IMR-90 (cell line): ENCODE data around the gene AFF2. TPM values are rescaled to one million over a fixed set of nuclear protein-coding genes. Genes with fewer than 3 reads are reported as not detected.

ENCODE experiments used
- ATAC-seq: fragments of 200-7000 bp; cut with Tn5 transposase; 2 replicates; pipeline ENCODE4 v1.9.1; 2020; ENCODE audit warnings: low read depth, mild to moderate bottlenecking, moderate library complexity
- BruUV-seq: library from RNA; stranded (reverse); fragments of 400-500 nt; replicated peaks from 2 replicates; lab custom pipeline; 2021; lab: Mats Ljungman, UMichigan
- CTCF ChIA-PET: fragments of 300-600 bp; formaldehyde crosslinking; extraction: SDS; loops from one replicate; lab custom pipeline; 2021; ENCODE audit warnings: antibody characterized with exemption; lab: Yijun Ruan, JAX
- POLR2A ChIA-PET: fragments of 300-600 bp; sonication (Branson Sonifier 250); formaldehyde crosslinking; loops from one replicate; lab custom pipeline; 2022; ENCODE audit warnings: antibody characterized with exemption; ENCODE audit not compliant: unreplicated experiment; lab: Charles Lee
- DNase-seq: peaks from one replicate; pipeline ENCODE4 v3.0.0; 2013
- H2AFZ ChIP-seq: replicated peaks from 2 replicates; pipeline ENCODE3; 2013; ENCODE audit warnings: low read length, mild to moderate bottlenecking; ENCODE audit not compliant: poor library complexity
- H2AK5ac ChIP-seq: 2 replicates; pipeline ENCODE4 v1.6.1; 2013; ENCODE audit warnings: low read depth, low read length, inconsistent platforms
- H2AK9ac ChIP-seq: replicated peaks from 2 replicates; pipeline ENCODE3; 2013; ENCODE audit warnings: mild to moderate bottlenecking, low read depth, low read length, moderate library complexity; ENCODE audit not compliant: poor library complexity
- H2BK120ac ChIP-seq: 2 replicates; pipeline ENCODE4 v1.6.1; 2013; ENCODE audit warnings: low read depth, low read length, inconsistent platforms
- H2BK15ac ChIP-seq: 3 replicates; pipeline ENCODE4 v1.6.1; 2013; ENCODE audit warnings: low read depth, low read length, inconsistent platforms
- H2BK20ac ChIP-seq: 2 replicates; pipeline ENCODE4 v1.6.1; 2013; ENCODE audit warnings: low read depth, mild to moderate bottlenecking, inconsistent platforms, low read length, moderate library complexity
- H2BK5ac ChIP-seq: 2 replicates; pipeline ENCODE4 v1.6.1; 2013; ENCODE audit warnings: mild to moderate bottlenecking, low read depth, low read length, inconsistent platforms; ENCODE audit not compliant: poor library complexity, severe bottlenecking
- H3K14ac ChIP-seq: replicated peaks from 2 replicates; pipeline ENCODE4 v1.6.1; 2013; ENCODE audit warnings: low read depth, low read length, inconsistent platforms
- H3K18ac ChIP-seq: 2 replicates; pipeline ENCODE4 v1.6.1; 2013; ENCODE audit warnings: low read depth, low read length, control low read depth
- H3K23ac ChIP-seq: 2 replicates; pipeline ENCODE4 v1.6.1; 2013; ENCODE audit warnings: low read depth, low read length, inconsistent platforms
- H3K27ac ChIP-seq: 2 replicates; pipeline ENCODE4 v1.5.1; 2013; ENCODE audit warnings: mild to moderate bottlenecking, control low read depth, low read length; ENCODE audit not compliant: insufficient read depth
- H3K27me3 ChIP-seq: 2 replicates; pipeline ENCODE4 v1.6.1; 2013; ENCODE audit warnings: low read length; ENCODE audit not compliant: control insufficient read depth, insufficient read depth
- H3K36me3 ChIP-seq: 2 replicates; pipeline ENCODE4 v1.6.1; 2013; ENCODE audit warnings: low read length, mixed read lengths; ENCODE audit not compliant: control insufficient read depth, insufficient read depth
- H3K4ac ChIP-seq: 2 replicates; pipeline ENCODE4 v1.6.1; 2013; ENCODE audit warnings: low read depth, low read length, inconsistent platforms
- H3K4me1 ChIP-seq: 2 replicates; pipeline ENCODE4 v1.6.1; 2013; ENCODE audit warnings: low read length, mixed read lengths; ENCODE audit not compliant: control insufficient read depth, insufficient read depth
- H3K4me2 ChIP-seq: 2 replicates; pipeline ENCODE4 v1.6.1; 2013; ENCODE audit warnings: low read depth, mild to moderate bottlenecking, control low read depth, low read length, moderate library complexity
- H3K4me3 ChIP-seq: 2 replicates; pipeline ENCODE4 v1.5.1; 2013; ENCODE audit warnings: low read depth, mild to moderate bottlenecking, control low read depth, low read length, moderate library complexity; ENCODE audit not compliant: insufficient read depth
- H3K56ac ChIP-seq: 2 replicates; pipeline ENCODE4 v1.6.1; 2013; ENCODE audit warnings: low read length, inconsistent platforms; ENCODE audit not compliant: insufficient read depth; ENCODE audit errors: extremely low read depth
- H3K79me1 ChIP-seq, 2 experiments: 2 replicates each; pipeline ENCODE4 v1.6.1; 2013; ENCODE audit warnings: low read length in 2 of 2, inconsistent platforms in 1 of 2, low read depth in 1 of 2
- H3K9ac ChIP-seq: 2 replicates; pipeline ENCODE4 v1.6.1; 2013; ENCODE audit warnings: low read depth, low read length, control low read depth
- H3K9me1 ChIP-seq: 2 replicates; pipeline ENCODE4 v1.6.1; 2013; ENCODE audit warnings: low read length, inconsistent platforms; ENCODE audit not compliant: insufficient read depth
- H3K9me3 ChIP-seq: 2 replicates; pipeline ENCODE4 v1.6.1; 2013; ENCODE audit warnings: low read length; ENCODE audit not compliant: control insufficient read depth, insufficient read depth
- H4K20me1 ChIP-seq: 2 replicates; pipeline ENCODE4 v1.6.1; 2013; ENCODE audit warnings: low read length, inconsistent platforms; ENCODE audit not compliant: insufficient read depth
- H4K5ac ChIP-seq: 2 replicates; pipeline ENCODE4 v1.6.1; 2013; ENCODE audit warnings: mild to moderate bottlenecking, low read depth, low read length, control low read depth
- H4K8ac ChIP-seq, 2 experiments: 2 replicates each; pipeline ENCODE4 v1.6.1; 2013; ENCODE audit warnings: low read depth in 2 of 2, low read length in 2 of 2, control low read depth in 1 of 2, inconsistent platforms in 1 of 2
- H4K91ac ChIP-seq: 2 replicates; pipeline ENCODE4 v1.6.1; 2013; ENCODE audit warnings: low read depth, low read length, inconsistent platforms; ENCODE audit not compliant: insufficient read depth
- CHD1 ChIP-seq: IDR thresholded peaks from 2 replicates; pipeline ENCODE4 v1.6.1; 2012; ENCODE audit warnings: low read depth, low read length, improper control_type of control experiment
- WGBS, 2 experiments: methylation state at CpG; one replicate each; pipeline versions ENCODE4 v1.1.5 to v1.1.7; 2013; ENCODE audit warnings: missing lambda C conversion rate in 2 of 2; ENCODE audit not compliant: insufficient read length in 1 of 2; ENCODE audit errors: extremely low coverage in 2 of 2; 5-methylcytosine and 5-hydroxymethylcytosine counted together
- dilution Hi-C: fragments of 300-500 bp; cut with HindIII; formaldehyde crosslinking; loops from one replicate; pipeline ENCODE4 v1.14.3; 2018; ENCODE audit warnings: low sequenced_read_pairs; ENCODE audit not compliant: unreplicated experiment
- in situ Hi-C: fragments of 300-500 bp; cut with MboI; formaldehyde crosslinking; loops from 3 replicates; pipeline ENCODE4 v1.14.3; 2019; ENCODE audit warnings: low sequenced_read_pairs, inconsistent platforms, mixed read lengths
- intact Hi-C: fragments of 100-400 bp; cut with micrococcal nuclease; formaldehyde crosslinking; loops from 2 replicates; pipeline ENCODE4 v1.10.0; 2022
- polyA plus RNA-seq, 3 experiments: library from polyadenylated mRNA; depleted of rRNA; stranded (reverse); fragments of >200 nt; gene quantifications; 2 replicates each; pipeline ENCODE4 v1.2.3, GENCODE V29; 2012; ENCODE audit warnings: low replicate concordance in 1 of 3
- total RNA-seq: library from RNA; depleted of rRNA; stranded (reverse); fragments of >200 nt; gene quantifications from 2 replicates; pipeline ENCODE4 v1.2.3, GENCODE V29; 2012
- TF ChIP-seq, protein P1 (sequence below): conservative IDR thresholded peaks from 2 replicates; pipeline ENCODE4 v1.5.1; 2012; ENCODE audit warnings: mild to moderate bottlenecking, low read depth, low read length, improper control_type of control experiment

AFF2 gene
- total and polyA plus RNA-seq, 2 of the 4 experiments (the other 2 are of a cell fraction): 0.15 to 0.72 TPM

DNA sequence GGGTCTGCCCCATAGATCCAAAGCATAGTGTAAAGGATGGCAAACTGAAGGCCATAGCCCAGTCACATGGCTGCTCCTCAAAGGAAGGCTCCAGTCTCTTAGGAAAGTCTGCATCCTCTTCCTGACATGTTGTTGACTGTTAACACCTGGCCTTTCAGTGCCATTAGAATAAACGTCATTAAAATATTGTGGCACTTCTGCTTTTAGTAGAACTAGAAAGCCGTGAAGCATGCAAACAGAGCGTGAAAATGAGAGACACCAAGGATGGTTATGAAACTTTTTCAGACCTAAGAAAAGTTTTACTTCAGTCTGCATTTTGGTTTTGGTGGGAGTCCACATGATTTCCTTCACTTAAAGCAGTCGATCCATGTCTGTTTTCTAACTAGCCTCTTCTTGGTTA is 41.1 kb upstream of the AFF2 start:
- no peak overlapping the region for H3K4me3 ChIP-seq
- no peak overlapping the region for H3K9ac ChIP-seq
- in situ Hi-C loops: no loop called here
- no peak overlapping the region for H2BK15ac ChIP-seq
- H4K91ac ChIP-seq: no peak overlapping the region
- no peak overlapping the region for H2AFZ ChIP-seq
- H3K9me3 ChIP-seq: peaks cover 4% of the 10 kb centered on the region; the same call in 1 of the 2 replicates
- no peak overlapping the region for H3K56ac ChIP-seq
- no peaks in the 10 kb centered on the region for H3K79me1 ChIP-seq
- DNase-seq (no peak), ATAC-seq (no peak)
- no CpG with 5 or more reads among the region's 4 CpGs for WGBS, 2 experiments
- H3K4ac ChIP-seq: no peak overlapping the region
- intact Hi-C loops: no loop called here
- H4K8ac ChIP-seq: no peak overlapping the region
- H4K20me1 ChIP-seq: no peaks in the 10 kb centered on the region
- H3K4me2 ChIP-seq: no peak overlapping the region
- TF ChIP-seq CHD1: no peak
- TF ChIP-seq, protein P1, sequence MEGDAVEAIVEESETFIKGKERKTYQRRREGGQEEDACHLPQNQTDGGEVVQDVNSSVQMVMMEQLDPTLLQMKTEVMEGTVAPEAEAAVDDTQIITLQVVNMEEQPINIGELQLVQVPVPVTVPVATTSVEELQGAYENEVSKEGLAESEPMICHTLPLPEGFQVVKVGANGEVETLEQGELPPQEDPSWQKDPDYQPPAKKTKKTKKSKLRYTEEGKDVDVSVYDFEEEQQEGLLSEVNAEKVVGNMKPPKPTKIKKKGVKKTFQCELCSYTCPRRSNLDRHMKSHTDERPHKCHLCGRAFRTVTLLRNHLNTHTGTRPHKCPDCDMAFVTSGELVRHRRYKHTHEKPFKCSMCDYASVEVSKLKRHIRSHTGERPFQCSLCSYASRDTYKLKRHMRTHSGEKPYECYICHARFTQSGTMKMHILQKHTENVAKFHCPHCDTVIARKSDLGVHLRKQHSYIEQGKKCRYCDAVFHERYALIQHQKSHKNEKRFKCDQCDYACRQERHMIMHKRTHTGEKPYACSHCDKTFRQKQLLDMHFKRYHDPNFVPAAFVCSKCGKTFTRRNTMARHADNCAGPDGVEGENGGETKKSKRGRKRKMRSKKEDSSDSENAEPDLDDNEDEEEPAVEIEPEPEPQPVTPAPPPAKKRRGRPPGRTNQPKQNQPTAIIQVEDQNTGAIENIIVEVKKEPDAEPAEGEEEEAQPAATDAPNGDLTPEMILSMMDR: no peak
- no peaks in the 10 kb centered on the region for H3K9me1 ChIP-seq
- H3K36me3 ChIP-seq: no peaks in the 10 kb centered on the region
- ChIA-PET CTCF (no interaction called here), POLR2A (no interaction called here)
- BruUV-seq: no TSS peak
- no peak overlapping the region for H4K5ac ChIP-seq
- no peak overlapping the region for H3K27ac ChIP-seq
- H3K27me3 ChIP-seq: no peaks in the 10 kb centered on the region
- no peak overlapping the region for H3K14ac ChIP-seq
- no peak overlapping the region for H2BK20ac ChIP-seq
- no peak overlapping the region for H2BK5ac ChIP-seq
- H3K18ac ChIP-seq: no peak overlapping the region
- H2BK120ac ChIP-seq: no peak overlapping the region
- dilution Hi-C loops: no loop called here
- H3K23ac ChIP-seq: no peak overlapping the region
- H3K4me1 ChIP-seq: no peaks in the 10 kb centered on the region
- no peak overlapping the region for H2AK9ac ChIP-seq
- no peak overlapping the region for H2AK5ac ChIP-seq
